H9 (cell line): ENCODE results near the gene CCDC187. TPM values are rescaled to one million over a fixed set of nuclear protein-coding genes. Genes with fewer than 3 reads are reported as not detected.

Source experiments
- DNase-seq: peaks from one replicate; pipeline ENCODE4 v3.0.0-alpha.2; 2017
- H2AFZ ChIP-seq: one replicate; pipeline ENCODE4 v1.6.1; 2013; ENCODE audit warnings: mild to moderate bottlenecking, low read length, control low read depth, moderate library complexity
- H2AK5ac ChIP-seq: 2 replicates; pipeline ENCODE4 v1.6.1; 2013; ENCODE audit warnings: low read length, control low read depth, mixed read lengths; ENCODE audit not compliant: insufficient read length
- H2BK120ac ChIP-seq: one replicate; pipeline ENCODE4 v1.6.1; 2013; ENCODE audit warnings: low read depth, mild to moderate bottlenecking, low read length, control low read depth, inconsistent platforms; ENCODE audit not compliant: poor library complexity, severe bottlenecking
- H2BK12ac ChIP-seq: 2 replicates; pipeline ENCODE4 v1.6.1; 2013; ENCODE audit warnings: low read length, control low read depth, mixed read lengths, low read depth; ENCODE audit not compliant: insufficient read length
- H2BK15ac ChIP-seq: 2 replicates; pipeline ENCODE4 v1.6.1; 2013; ENCODE audit warnings: low read depth, low read length, control low read depth
- H2BK20ac ChIP-seq: one replicate; pipeline ENCODE4 v1.6.1; 2013; ENCODE audit warnings: low read depth, mild to moderate bottlenecking, low read length, control low read depth, inconsistent platforms; ENCODE audit not compliant: poor library complexity, severe bottlenecking
- H2BK5ac ChIP-seq: 2 replicates; pipeline ENCODE4 v1.6.1; 2013; ENCODE audit warnings: low read length, control low read depth, mixed read lengths; ENCODE audit not compliant: insufficient read length
- H3K14ac ChIP-seq: 2 replicates; pipeline ENCODE4 v1.6.1; 2013; ENCODE audit warnings: low read length, control low read depth; ENCODE audit not compliant: insufficient read depth
- H3K18ac ChIP-seq: 2 replicates; pipeline ENCODE4 v1.6.1; 2013; ENCODE audit warnings: low read depth, mild to moderate bottlenecking, mixed read lengths, low read length, control low read depth; ENCODE audit not compliant: insufficient read length
- H3K23ac ChIP-seq: 2 replicates; pipeline ENCODE4 v1.6.1; 2013; ENCODE audit warnings: low read length, control low read depth, mixed read lengths, low read depth; ENCODE audit not compliant: insufficient read length
- H3K23me2 ChIP-seq: 2 replicates; pipeline ENCODE4 v1.6.1; 2013; ENCODE audit warnings: low read depth, mild to moderate bottlenecking, mixed read lengths, low read length, control low read depth; ENCODE audit not compliant: insufficient read length, poor library complexity, severe bottlenecking
- H3K27ac ChIP-seq: 2 replicates; pipeline ENCODE4 v1.5.1; 2013; ENCODE audit warnings: low read length, control low read depth, mixed read lengths, low read depth; ENCODE audit not compliant: insufficient read length
- H3K27me3 ChIP-seq: 2 replicates; pipeline ENCODE4 v1.6.1; 2013; ENCODE audit warnings: low read length, control low read depth, inconsistent platforms; ENCODE audit not compliant: insufficient read depth
- H3K4ac ChIP-seq: 2 replicates; pipeline ENCODE4 v1.6.1; 2013; ENCODE audit warnings: low read depth, mild to moderate bottlenecking, control low read depth, inconsistent platforms, low read length, moderate library complexity
- H3K4me1 ChIP-seq: 2 replicates; pipeline ENCODE4 v1.6.1; 2013; ENCODE audit warnings: low read length, control low read depth, inconsistent platforms; ENCODE audit not compliant: insufficient read depth
- H3K4me2 ChIP-seq: 2 replicates; pipeline ENCODE4 v1.6.1; 2013; ENCODE audit warnings: low read length, control low read depth, mixed read lengths; ENCODE audit not compliant: insufficient read length, insufficient read depth
- H3K56ac ChIP-seq: 2 replicates; pipeline ENCODE4 v1.6.1; 2013; ENCODE audit warnings: low read depth, mild to moderate bottlenecking, mixed read lengths, low read length, control low read depth; ENCODE audit not compliant: insufficient read length
- H3K79me1 ChIP-seq: 2 replicates; pipeline ENCODE4 v1.6.1; 2013; ENCODE audit warnings: low read depth, mild to moderate bottlenecking, moderate library complexity, low read length, control low read depth, inconsistent platforms; ENCODE audit not compliant: insufficient read depth, poor library complexity, severe bottlenecking
- H3K79me2 ChIP-seq: 2 replicates; pipeline ENCODE4 v1.6.1; 2013; ENCODE audit warnings: low read length, control low read depth, inconsistent platforms; ENCODE audit not compliant: insufficient read depth
- H3K9ac ChIP-seq: 2 replicates; pipeline ENCODE4 v1.6.1; 2013; ENCODE audit warnings: low read length, control low read depth, mixed read lengths; ENCODE audit not compliant: insufficient read length; ENCODE audit errors: extremely low read depth
- H3K9me3 ChIP-seq: one replicate; pipeline ENCODE4 v1.6.1; 2013; ENCODE audit warnings: low read depth, low read length, inconsistent platforms; ENCODE audit not compliant: control insufficient read depth
- H3T11ph ChIP-seq: one replicate; pipeline ENCODE4 v1.6.1; 2013; ENCODE audit warnings: mild to moderate bottlenecking, low read length, control low read depth, inconsistent platforms
- H4K20me1 ChIP-seq: one replicate; pipeline ENCODE4 v1.6.1; 2013; ENCODE audit not compliant: control insufficient read depth, insufficient read length, insufficient read depth
- H4K5ac ChIP-seq: 2 replicates; pipeline ENCODE4 v1.6.1; 2013; ENCODE audit warnings: low read depth, mild to moderate bottlenecking, mixed read lengths, low read length, control low read depth; ENCODE audit not compliant: insufficient read length
- H4K8ac ChIP-seq: replicated peaks from 2 replicates; pipeline ENCODE4 v1.6.1; 2013; ENCODE audit warnings: low read length, control low read depth, mixed read lengths, low read depth; ENCODE audit not compliant: insufficient read length
- H4K91ac ChIP-seq: 2 replicates; pipeline ENCODE4 v1.6.1; 2013; ENCODE audit warnings: low read depth, mild to moderate bottlenecking, moderate library complexity, mixed read lengths, low read length, control low read depth; ENCODE audit not compliant: insufficient read length
- H3K27ac Mint-ChIP-seq, 3 experiments: 2 replicates in 2 of 3; 3 replicates in 1 of 3; pipeline ENCODE4 v1.8.0; 2020 to 2021; ENCODE audit warnings: mixed read lengths in 3 of 3, mild to moderate bottlenecking in 1 of 3, moderate library complexity in 1 of 3
- H3K27me3 Mint-ChIP-seq: 2 replicates; pipeline ENCODE4 v1.8.0; 2021; ENCODE audit warnings: low read depth, mild to moderate bottlenecking, moderate library complexity, mixed read lengths
- H3K36me3 Mint-ChIP-seq, 3 experiments: 2 replicates in 2 of 3; 3 replicates in 1 of 3; pipeline ENCODE4 v1.8.0; 2020 to 2021; ENCODE audit warnings: low read depth in 3 of 3, mixed read lengths in 3 of 3; ENCODE audit not compliant: insufficient read depth in 1 of 3
- H3K4me1 Mint-ChIP-seq, 2 experiments: 2 replicates each; pipeline ENCODE4 v1.8.0; 2020; ENCODE audit warnings: mixed read lengths in 2 of 2
- H3K4me3 Mint-ChIP-seq, 2 experiments: 2 replicates in 1 of 2; 3 replicates in 1 of 2; pipeline ENCODE4 v1.8.0; 2020 to 2021; ENCODE audit warnings: mild to moderate bottlenecking in 2 of 2, mixed read lengths in 2 of 2, moderate library complexity in 1 of 2
- H3K9me3 Mint-ChIP-seq, 2 experiments: 2 replicates in 1 of 2; 3 replicates in 1 of 2; pipeline ENCODE4 v1.8.0; 2020; ENCODE audit warnings: mild to moderate bottlenecking in 2 of 2, mixed read lengths in 2 of 2, moderate library complexity in 1 of 2
- CTCF ChIP-seq: fragments of 200-600 bp; sonication (generic); conservative IDR thresholded peaks from 3 replicates; pipeline ENCODE4 v1.8.0; 2021; ENCODE audit warnings: antibody characterized with exemption, mild to moderate bottlenecking
- WGBS: extraction: QIAGEN DNeasy Blood & Tissue Kit; methylation state at CpG from one replicate; pipeline ENCODE4 v1.1.7; 2013; ENCODE audit warnings: missing lambda C conversion rate, low lambda C conversion rate, mixed read lengths; ENCODE audit not compliant: insufficient read length; ENCODE audit errors: extremely low coverage; 5-methylcytosine and 5-hydroxymethylcytosine counted together
- total RNA-seq: library from RNA; stranded (reverse); gene quantifications from 2 replicates; pipeline ENCODE4 v1.2.1, GENCODE V29; 2021

The CCDC187 gene
- total RNA-seq, 1 experiment from 2014 or later: 0.07 TPM

DNA sequence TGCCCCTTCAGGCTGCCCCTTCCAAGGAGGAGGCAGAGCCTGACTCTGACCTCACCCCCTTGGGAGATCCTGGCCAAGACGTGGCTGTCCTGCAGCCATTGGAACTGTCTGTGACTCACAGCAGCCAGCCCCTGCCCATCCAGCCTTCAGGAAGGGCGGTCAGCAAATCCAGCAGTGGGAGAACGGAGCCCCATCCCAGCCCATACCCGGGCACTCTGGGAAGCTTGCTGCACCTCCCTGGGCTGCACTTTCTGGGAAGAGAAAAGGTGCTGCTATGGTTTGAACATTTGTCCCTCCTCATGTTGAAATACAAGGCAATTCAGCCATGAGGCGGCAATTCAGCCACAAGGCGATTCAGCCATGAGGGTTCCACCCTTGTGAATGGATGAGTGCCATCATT, 24.4 kb downstream of the CCDC187 start:
- Histone ChIP-seq H2AFZ (no peak overlapping the region), H4K20me1 (no peaks in the 10 kb centered on the region), H3K14ac (no peak overlapping the region), H2BK12ac (no peak overlapping the region), H3K79me2 (no peaks in the 10 kb centered on the region), H3K18ac (no peak overlapping the region), H3K4me2 (no peak overlapping the region), H3K56ac (no peak overlapping the region), H3K27ac (no peak overlapping the region), H4K5ac (no peak overlapping the region), H2AK5ac (no peak overlapping the region), H3T11ph (no peak overlapping the region), H2BK15ac (no peak overlapping the region), H2BK20ac (no peak overlapping the region), H3K23ac (no peak overlapping the region), H4K91ac (no peak overlapping the region), H4K8ac (no peak overlapping the region), H2BK120ac (no peak overlapping the region), H3K9me3 (no peaks in the 10 kb centered on the region), H3K27me3 (no peaks in the 10 kb centered on the region), H3K23me2 (peaks cover 3% of the 10 kb centered on the region), H3K4ac (no peak overlapping the region), H2BK5ac (no peak overlapping the region), H3K79me1 (no peaks in the 10 kb centered on the region), H3K4me1 (no peaks in the 10 kb centered on the region), H3K9ac (no peak overlapping the region)
- H3K36me3 Mint-ChIP-seq: no peaks in the 10 kb centered on the region
- no peak overlapping the region for H3K27ac Mint-ChIP-seq
- TF ChIP-seq CTCF: no peak
- no peak overlapping the region for H3K4me3 Mint-ChIP-seq
- H3K9me3 Mint-ChIP-seq: peaks cover 0 to 3% of the 10 kb centered on the region in 2 experiments; a peak in 2 of 5 replicates
- H3K27me3 Mint-ChIP-seq: peaks cover 3% of the 10 kb centered on the region; the same call in 1 of the 2 replicates
- WGBS: no CpG with 5 or more reads among the region's 6 CpGs
- H3K4me1 Mint-ChIP-seq: peaks cover 4 to 10% of the 10 kb centered on the region in 2 experiments; a peak in 2 of 4 replicates
- no peak for DNase-seq
